Epithelial cell of esophagus (primary cell): ENCODE results near the gene SFMBT2.
A peak's percentile ranks its signal among the peaks of the same experiment; 100 is the strongest.

Experiments
- DNase-seq: peaks from one replicate; pipeline ENCODE4 v3.0.0; 2010; ENCODE audit warnings: low read depth
- H3K4me3 ChIP-seq: 2 replicates; pipeline ENCODE4 v1.5.1; 2011; ENCODE audit warnings: mild to moderate bottlenecking, low read length, control low read depth
- TF ChIP-seq, protein P1 (sequence below): IDR thresholded peaks from 2 replicates; pipeline ENCODE4 v1.5.1; 2011; ENCODE audit warnings: low read depth, mild to moderate bottlenecking, low read length, control low read depth, inconsistent platforms; ENCODE audit not compliant: insufficient read depth; ENCODE audit errors: missing control alignments

Gene SFMBT2

DNA sequence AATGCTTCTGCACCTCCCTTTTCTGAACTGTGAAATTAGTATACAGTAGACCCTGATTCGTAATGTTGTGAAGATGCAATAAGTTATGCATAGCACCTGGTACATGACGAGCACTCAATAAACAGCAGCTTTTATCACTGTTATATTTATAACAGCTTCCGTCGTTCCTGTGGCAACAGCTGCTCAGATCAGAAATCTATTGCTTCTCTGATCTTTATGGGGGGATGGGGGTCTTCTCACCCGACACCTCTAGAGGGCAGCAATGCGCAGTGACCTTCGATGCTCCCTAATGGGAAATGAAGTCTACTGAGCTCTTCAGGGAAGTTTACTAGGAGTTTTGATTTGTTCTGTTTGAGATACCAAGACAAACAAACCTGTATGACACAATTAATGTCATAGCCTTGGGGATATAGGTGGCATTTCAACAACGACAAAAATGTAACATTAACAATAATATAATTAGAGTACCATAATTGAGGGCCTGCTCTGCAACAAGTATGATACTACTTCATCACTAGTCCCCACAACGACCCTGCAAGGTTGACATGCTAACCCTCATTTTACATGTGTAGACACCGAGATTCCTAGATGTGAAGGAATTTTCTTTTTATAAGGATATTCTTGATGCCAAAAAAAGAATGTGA lies 289.6 kb downstream of the SFMBT2 start:
- no peak overlapping the region for H3K4me3 ChIP-seq
- no peak for DNase-seq
- TF ChIP-seq, protein P1, sequence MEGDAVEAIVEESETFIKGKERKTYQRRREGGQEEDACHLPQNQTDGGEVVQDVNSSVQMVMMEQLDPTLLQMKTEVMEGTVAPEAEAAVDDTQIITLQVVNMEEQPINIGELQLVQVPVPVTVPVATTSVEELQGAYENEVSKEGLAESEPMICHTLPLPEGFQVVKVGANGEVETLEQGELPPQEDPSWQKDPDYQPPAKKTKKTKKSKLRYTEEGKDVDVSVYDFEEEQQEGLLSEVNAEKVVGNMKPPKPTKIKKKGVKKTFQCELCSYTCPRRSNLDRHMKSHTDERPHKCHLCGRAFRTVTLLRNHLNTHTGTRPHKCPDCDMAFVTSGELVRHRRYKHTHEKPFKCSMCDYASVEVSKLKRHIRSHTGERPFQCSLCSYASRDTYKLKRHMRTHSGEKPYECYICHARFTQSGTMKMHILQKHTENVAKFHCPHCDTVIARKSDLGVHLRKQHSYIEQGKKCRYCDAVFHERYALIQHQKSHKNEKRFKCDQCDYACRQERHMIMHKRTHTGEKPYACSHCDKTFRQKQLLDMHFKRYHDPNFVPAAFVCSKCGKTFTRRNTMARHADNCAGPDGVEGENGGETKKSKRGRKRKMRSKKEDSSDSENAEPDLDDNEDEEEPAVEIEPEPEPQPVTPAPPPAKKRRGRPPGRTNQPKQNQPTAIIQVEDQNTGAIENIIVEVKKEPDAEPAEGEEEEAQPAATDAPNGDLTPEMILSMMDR: peak; percentile 12

GRCh38 chr10:7119325-7120015 lies 291.4 kb downstream of the SFMBT2 start:
- TF ChIP-seq, protein P1: no peak
- H3K4me3 ChIP-seq: no peak overlapping the region
- DNase-seq: peak; percentile 8

- H3K4me3 ChIP-seq: no peak overlapping the region
- TF ChIP-seq, protein P1: no peak
- no peak for DNase-seq
Measured at GRCh38 chr10:7117806-7118674, 292.8 kb downstream of the SFMBT2 start.

- TF ChIP-seq, protein P1: no peak
- DNase-seq: no peak
- H3K4me3 ChIP-seq: no peak overlapping the region
Measured at GRCh38 chr10:7117177-7117799, 293.5 kb downstream of the SFMBT2 start.

DNA sequence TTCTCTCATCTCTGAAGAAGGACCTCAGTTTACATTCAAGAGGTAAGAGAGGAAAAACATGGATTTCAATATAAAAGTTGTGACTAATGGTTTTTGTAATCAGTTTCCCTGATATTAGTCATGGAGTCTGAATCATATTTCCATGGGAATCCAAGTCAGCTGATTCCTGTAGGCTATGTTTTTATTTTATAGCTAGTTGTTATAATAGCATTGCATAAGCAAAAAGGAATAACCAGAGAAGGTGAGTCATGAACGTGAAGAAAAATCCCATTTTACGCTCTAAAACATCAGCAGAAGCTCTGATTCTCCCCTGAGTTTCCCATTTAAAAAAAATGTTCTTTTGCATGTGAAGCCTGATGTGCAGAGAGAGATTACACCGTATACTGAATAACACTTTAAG lies 299.3 kb downstream of the SFMBT2 start:
- TF ChIP-seq, protein P1: no peak
- H3K4me3 ChIP-seq: no peak overlapping the region
- DNase-seq: peak; percentile 68

GRCh38 chr10:7111089-7111488 lies 299.7 kb downstream of the SFMBT2 start:
- TF ChIP-seq, protein P1: no peak
- no peak overlapping the region for H3K4me3 ChIP-seq
- no peak for DNase-seq
